Progenitor cell of endocrine pancreas (in vitro differentiated cells): ENCODE data around the gene MBP. TPM values are rescaled to one million over a fixed set of nuclear protein-coding genes. Genes with fewer than 3 reads are reported as not detected.

ENCODE experiments used
- DNase-seq: peaks from one replicate; pipeline ENCODE4 v3.0.0; 2021; ENCODE audit warnings: low spot score; ENCODE audit not compliant: unreplicated experiment
- H3K27ac Mint-ChIP-seq: 2 replicates; pipeline ENCODE4 v1.8.0; 2021; ENCODE audit warnings: mild to moderate bottlenecking, moderate library complexity, mixed read lengths
- H3K27me3 Mint-ChIP-seq: 2 replicates; pipeline ENCODE4 v1.8.0; 2021; ENCODE audit warnings: mixed read lengths
- H3K36me3 Mint-ChIP-seq: 2 replicates; pipeline ENCODE4 v1.8.0; 2022; ENCODE audit warnings: mixed read lengths; ENCODE audit not compliant: insufficient read depth
- H3K4me1 Mint-ChIP-seq: 2 replicates; pipeline ENCODE4 v1.8.0; 2021; ENCODE audit warnings: low read depth, mixed read lengths
- H3K4me3 Mint-ChIP-seq: 2 replicates; pipeline ENCODE4 v1.8.0; 2021; ENCODE audit warnings: low read depth, mild to moderate bottlenecking, moderate library complexity, mixed read lengths
- H3K9me3 Mint-ChIP-seq: 2 replicates; pipeline ENCODE4 v1.8.0; 2021; ENCODE audit warnings: low read depth, mixed read lengths
- total RNA-seq: library from RNA; stranded (reverse); gene quantifications from 2 replicates; pipeline ENCODE4 v1.2.1, GENCODE V29; 2021
- TF ChIP-seq, protein P1 (sequence below): fragments of 200-600 bp; sonication (generic); IDR thresholded peaks from one replicate; pipeline ENCODE4 v1.5.0; 2021; ENCODE audit warnings: antibody characterized with exemption, mild to moderate bottlenecking; ENCODE audit not compliant: unreplicated experiment

MBP gene
- total RNA-seq, 1 donor from 2014 or later, result 38.4 TPM

DNA sequence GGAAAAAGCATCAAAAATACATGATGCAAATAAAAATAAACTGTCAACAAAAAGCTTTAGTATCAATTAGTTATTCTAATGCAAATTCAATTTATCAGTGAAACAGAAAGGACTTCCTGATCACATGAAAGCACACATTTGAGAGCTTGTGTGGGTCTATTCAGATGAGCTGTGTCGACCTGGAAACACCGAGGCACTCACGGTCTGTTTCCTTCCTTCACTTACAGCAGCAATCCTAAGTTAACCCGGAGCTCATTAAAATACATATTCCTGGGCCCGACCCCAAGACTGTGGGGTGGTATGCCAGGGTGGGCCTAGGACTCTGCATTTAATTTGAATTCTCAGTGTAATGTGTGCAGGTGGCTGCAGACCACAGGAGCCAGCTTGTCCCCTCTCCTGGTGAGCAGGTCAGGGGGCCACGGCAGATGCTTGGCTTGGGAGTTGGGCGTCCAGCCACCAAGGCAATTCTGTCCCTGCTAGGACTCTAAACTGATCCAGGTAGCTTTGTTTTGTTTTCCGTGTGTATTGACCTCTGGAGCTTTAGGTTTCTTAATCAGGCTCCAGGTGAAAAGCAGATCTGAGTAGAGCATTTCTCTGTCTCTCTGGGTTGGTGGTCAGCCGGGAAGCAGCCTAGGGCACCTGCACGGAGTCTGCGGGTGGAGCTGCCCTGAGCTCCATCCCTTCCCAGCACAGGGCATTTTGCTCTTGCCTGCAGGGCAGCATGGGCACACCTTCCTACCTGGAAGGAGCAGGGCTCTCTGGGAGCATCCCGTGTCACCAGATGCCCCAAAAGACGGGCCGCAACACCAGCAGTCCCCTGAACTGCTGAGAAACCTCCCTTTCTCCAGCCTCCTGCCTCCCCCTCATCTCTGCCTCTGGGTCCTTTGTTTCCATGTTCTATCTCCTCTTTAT lies 9.0 kb downstream of the MBP start:
- TF ChIP-seq, protein P1, sequence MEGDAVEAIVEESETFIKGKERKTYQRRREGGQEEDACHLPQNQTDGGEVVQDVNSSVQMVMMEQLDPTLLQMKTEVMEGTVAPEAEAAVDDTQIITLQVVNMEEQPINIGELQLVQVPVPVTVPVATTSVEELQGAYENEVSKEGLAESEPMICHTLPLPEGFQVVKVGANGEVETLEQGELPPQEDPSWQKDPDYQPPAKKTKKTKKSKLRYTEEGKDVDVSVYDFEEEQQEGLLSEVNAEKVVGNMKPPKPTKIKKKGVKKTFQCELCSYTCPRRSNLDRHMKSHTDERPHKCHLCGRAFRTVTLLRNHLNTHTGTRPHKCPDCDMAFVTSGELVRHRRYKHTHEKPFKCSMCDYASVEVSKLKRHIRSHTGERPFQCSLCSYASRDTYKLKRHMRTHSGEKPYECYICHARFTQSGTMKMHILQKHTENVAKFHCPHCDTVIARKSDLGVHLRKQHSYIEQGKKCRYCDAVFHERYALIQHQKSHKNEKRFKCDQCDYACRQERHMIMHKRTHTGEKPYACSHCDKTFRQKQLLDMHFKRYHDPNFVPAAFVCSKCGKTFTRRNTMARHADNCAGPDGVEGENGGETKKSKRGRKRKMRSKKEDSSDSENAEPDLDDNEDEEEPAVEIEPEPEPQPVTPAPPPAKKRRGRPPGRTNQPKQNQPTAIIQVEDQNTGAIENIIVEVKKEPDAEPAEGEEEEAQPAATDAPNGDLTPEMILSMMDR, result no peak
- peaks cover 10% of the 10 kb centered on the region for H3K36me3 Mint-ChIP-seq
- DNase-seq, result no peak
- H3K4me1 Mint-ChIP-seq, result peaks cover 9% of the 10 kb centered on the region
- H3K27ac Mint-ChIP-seq, result no peak overlapping the region
- H3K27me3 Mint-ChIP-seq, result no peaks in the 10 kb centered on the region
- no peaks in the 10 kb centered on the region for H3K9me3 Mint-ChIP-seq
- H3K4me3 Mint-ChIP-seq, result no peak overlapping the region

DNA sequence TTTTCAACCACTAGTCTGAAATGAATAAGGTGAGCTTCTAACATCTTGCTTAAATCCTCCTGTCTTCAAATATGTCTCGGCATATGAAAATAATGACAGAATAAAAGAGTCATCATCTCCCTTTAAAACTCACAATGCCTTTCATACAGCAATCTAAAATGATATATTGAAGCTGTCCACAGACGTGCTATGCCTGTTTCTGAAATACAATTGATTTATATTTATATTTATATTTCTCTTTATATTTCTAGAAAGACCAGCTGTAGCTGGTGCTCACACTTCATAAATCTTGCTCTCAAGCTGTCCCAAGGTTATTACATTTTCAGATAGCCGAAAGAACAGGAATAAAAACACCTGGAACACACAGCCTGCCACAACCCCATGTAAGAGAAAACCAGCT lies 11.1 kb downstream of the MBP start:
- Mint-ChIP-seq H3K4me1 (peaks cover 10% of the 10 kb centered on the region), H3K27ac (no peak overlapping the region), H3K36me3 (peaks cover 8% of the 10 kb centered on the region), H3K9me3 (no peaks in the 10 kb centered on the region), H3K4me3 (no peak overlapping the region), H3K27me3 (no peaks in the 10 kb centered on the region)
- DNase-seq, result no peak
- TF ChIP-seq, protein P1, result no peak

DNA sequence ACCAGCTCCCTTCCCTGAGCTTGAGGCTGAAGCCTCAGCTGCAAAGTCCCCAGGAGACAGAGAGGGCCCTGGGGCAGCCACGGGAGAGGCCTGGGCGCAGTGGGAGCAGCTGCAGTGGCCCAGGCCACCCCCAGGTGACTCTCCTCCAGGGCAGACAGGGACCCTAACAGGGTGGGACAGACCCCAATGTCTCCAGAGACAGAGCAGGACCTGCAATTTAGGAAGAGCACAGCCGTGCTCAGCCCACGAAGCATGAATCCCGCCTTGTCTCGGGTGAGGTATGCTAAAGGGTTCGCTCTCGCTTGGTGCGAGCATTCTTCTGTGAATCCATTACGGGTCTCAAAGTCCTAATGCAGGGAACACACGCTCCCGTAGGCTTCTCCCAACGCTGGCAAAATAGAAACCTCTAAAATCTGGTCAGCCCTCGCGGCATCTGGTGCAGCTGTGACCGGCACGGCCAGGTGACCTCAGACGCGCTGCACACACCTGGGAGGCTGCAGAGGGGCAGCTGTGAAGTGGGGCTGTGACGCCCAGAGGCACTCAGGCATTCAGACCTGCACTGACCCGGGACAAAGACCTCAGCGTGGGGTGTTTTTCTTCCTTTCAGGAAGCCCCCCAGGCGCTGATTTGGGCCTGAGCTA lies 12.6 kb downstream of the MBP start:
- H3K27ac Mint-ChIP-seq, result no peak overlapping the region
- peaks cover 10% of the 10 kb centered on the region for H3K36me3 Mint-ChIP-seq
- no peaks in the 10 kb centered on the region for H3K9me3 Mint-ChIP-seq
- DNase-seq, result no peak
- no peaks in the 10 kb centered on the region for H3K27me3 Mint-ChIP-seq
- TF ChIP-seq, protein P1, result no peak
- peaks cover 16% of the 10 kb centered on the region for H3K4me1 Mint-ChIP-seq
- H3K4me3 Mint-ChIP-seq, result no peak overlapping the region

DNA sequence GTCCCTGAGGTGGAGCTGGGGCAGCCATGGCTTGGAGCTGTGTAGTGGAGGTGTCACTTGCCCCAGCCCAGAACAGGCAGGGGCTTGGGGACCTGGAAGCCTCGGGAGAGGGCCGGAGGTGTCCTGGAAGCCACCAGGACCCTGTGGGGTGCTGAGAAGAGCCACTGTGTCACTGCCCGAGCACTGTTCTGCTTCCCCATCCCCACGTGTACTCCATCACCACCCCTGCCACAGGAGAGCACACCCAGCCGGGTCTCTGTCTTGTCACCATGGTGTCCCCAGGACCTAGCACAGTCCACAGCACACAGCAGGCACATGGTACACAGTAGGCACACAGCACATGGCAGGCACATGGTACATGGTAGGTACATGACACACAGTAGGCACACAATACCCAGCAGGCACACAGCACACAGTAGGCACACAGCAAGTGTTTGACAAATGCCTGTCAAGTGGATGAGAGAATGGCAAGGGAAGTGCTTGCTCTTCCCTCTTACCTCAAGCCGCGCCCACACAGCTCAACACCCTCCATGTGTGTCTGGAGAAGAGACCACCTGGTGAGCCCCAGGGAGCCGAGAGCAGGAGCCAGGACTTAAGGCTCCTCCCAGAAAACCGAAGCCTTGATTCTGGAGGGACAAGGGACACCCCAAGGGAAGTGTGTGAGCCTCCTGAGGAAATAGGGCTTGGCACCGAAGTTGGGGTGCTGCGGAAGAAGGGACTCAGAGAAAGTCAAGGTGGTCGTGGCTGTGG lies 13.3 kb downstream of the MBP start:
- Mint-ChIP-seq H3K4me1 (peaks cover 21% of the 10 kb centered on the region), H3K27me3 (no peaks in the 10 kb centered on the region), H3K36me3 (peaks cover 10% of the 10 kb centered on the region), H3K27ac (no peak overlapping the region), H3K4me3 (no peak overlapping the region), H3K9me3 (no peaks in the 10 kb centered on the region)
- no peak for DNase-seq
- TF ChIP-seq, protein P1, result no peak
